ENCODE results near the gene CDK13.

Gene CDK13

DNA sequence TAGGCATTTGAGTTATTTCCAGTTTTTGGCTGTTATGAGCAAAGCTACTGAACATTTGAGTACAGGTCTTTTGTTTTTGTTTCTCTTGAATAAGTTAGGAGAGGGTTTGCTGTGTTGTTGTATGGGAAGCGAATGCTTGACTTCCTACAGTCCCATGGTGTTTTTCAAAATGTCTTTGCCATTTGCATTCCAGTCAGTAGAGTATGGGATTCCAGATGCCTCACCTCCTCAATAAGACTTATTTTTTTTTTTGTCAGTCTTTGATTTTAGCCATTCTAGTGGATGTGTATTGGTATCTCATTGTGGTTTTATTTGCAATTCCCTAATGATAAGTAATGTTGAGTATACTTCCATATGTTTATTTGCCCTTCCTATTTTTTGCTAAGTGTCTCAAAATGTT, 19.4 kb downstream of the CDK13 start:
- no peak overlapping the region for H3K27ac ChIP-seq (ENCODE audit: insufficient read depth, low read depth, low read length, poor library complexity, severe bottlenecking)
- H3K9me3 ChIP-seq (ENCODE audit: control insufficient read depth, low read length), result no peaks in the 10 kb centered on the region
- H3K27me3 ChIP-seq (ENCODE audit: control insufficient read depth, insufficient read depth, low read length, poor library complexity, severe bottlenecking), result no peaks in the 10 kb centered on the region
- H3K4me1 ChIP-seq (ENCODE audit: control insufficient read depth, insufficient read depth, low read length), result no peaks in the 10 kb centered on the region
- 67 to 93% methylated on average over 1 of the region's 1 CpG for WGBS, 2 experiments
- H3K4me3 ChIP-seq (ENCODE audit: insufficient read depth, low read depth, low read length), result no peak overlapping the region
- no peaks in the 10 kb centered on the region for H3K36me3 ChIP-seq (ENCODE audit: control insufficient read depth, insufficient read depth, low read length)

DNA sequence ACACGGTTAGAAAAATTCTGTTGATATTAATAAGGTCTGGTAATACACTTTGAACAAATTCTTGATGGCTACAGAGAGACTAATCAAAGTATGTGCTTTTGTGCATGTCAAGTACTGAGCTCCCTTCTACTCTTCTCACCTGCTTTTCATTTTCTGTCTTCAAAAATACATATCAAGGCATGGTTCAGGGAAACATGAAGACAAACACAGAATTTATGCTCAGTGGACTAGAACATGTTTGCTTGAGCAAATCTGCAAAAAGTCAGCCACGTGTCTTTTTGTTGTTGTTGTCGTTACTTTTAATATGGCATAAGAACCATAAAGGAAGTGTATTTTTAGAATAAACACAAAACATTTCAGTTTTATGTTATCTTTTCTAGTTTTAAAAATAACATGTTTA, 21.9 kb downstream of the CDK13 start:
- WGBS, 2 experiments, result 88 to 100% methylated on average over 2 of the region's 3 CpGs
- Histone ChIP-seq H3K9me3 (ENCODE audit: control insufficient read depth, low read length) (no peaks in the 10 kb centered on the region), H3K27me3 (ENCODE audit: control insufficient read depth, insufficient read depth, low read length, poor library complexity, severe bottlenecking) (no peaks in the 10 kb centered on the region), H3K4me3 (ENCODE audit: insufficient read depth, low read depth, low read length) (no peak overlapping the region), H3K4me1 (ENCODE audit: control insufficient read depth, insufficient read depth, low read length) (no peaks in the 10 kb centered on the region), H3K36me3 (ENCODE audit: control insufficient read depth, insufficient read depth, low read length) (no peaks in the 10 kb centered on the region), H3K27ac (ENCODE audit: insufficient read depth, low read depth, low read length, poor library complexity, severe bottlenecking) (no peak overlapping the region)

DNA sequence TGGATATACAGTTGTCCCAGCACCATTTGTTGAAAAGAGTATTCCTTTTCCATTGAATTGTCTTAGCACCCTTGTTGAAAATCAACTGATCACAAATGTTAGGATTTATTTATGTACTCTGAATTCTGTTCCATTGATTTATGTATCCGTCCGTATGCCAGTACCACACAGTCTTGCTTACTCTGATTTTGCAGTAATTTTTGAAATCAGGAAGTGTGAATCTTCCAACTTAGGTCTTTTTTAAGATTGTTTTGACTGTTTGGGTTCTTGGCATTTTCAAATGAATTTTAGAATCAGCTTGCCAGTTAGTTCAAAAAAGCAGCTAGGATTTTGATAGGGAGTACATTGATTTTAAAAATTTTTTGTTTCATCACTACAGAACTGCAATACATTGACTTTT, 23.7 kb downstream of the CDK13 start:
- no peaks in the 10 kb centered on the region for H3K9me3 ChIP-seq (ENCODE audit: control insufficient read depth, low read length)
- H3K36me3 ChIP-seq (ENCODE audit: control insufficient read depth, insufficient read depth, low read length), result no peaks in the 10 kb centered on the region
- no peaks in the 10 kb centered on the region for H3K4me1 ChIP-seq (ENCODE audit: control insufficient read depth, insufficient read depth, low read length)
- no peak overlapping the region for H3K27ac ChIP-seq (ENCODE audit: insufficient read depth, low read depth, low read length, poor library complexity, severe bottlenecking)
- H3K27me3 ChIP-seq (ENCODE audit: control insufficient read depth, insufficient read depth, low read length, poor library complexity, severe bottlenecking), result no peaks in the 10 kb centered on the region
- no peak overlapping the region for H3K4me3 ChIP-seq (ENCODE audit: insufficient read depth, low read depth, low read length)
- WGBS, 2 experiments, result 92 to 100% methylated on average over 2 of the region's 2 CpGs

DNA sequence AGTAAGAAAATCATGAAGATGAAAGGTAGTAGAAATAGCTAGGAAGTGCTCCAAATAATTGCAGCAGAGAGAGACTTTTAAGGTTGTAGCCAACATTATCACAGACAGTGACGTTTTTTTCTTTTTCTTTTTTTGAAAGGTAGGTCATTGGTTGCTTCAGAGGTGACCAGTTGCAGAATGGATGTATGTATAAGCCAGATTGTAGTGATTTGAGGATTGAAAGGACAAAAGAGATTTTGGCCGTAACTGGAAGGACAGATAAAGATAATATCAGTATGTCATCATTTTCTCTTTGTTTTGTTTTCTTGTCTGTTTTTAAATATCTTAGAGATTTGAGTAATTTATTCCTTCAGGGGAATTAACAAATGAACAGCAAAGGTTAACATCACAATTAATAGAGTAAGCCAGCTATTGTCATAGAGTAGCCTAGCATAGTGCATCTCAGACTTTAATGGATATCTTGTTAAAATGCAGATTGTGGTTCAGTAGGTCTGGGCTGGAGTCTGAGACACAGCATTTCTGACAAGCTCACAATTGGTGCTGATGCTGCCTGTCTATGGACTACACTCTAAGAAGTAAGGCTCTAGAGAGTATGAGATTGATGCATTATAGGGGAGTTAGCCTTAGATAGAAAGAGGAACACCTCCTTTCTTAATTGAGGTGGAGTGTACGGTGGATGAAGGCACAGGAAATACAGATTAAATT, 28.3 kb downstream of the CDK13 start:
- Histone ChIP-seq H3K4me1 (ENCODE audit: control insufficient read depth, insufficient read depth, low read length) (no peaks in the 10 kb centered on the region), H3K9me3 (ENCODE audit: control insufficient read depth, low read length) (no peaks in the 10 kb centered on the region), H3K4me3 (ENCODE audit: insufficient read depth, low read depth, low read length) (no peak overlapping the region), H3K27me3 (ENCODE audit: control insufficient read depth, insufficient read depth, low read length, poor library complexity, severe bottlenecking) (no peaks in the 10 kb centered on the region), H3K27ac (ENCODE audit: insufficient read depth, low read depth, low read length, poor library complexity, severe bottlenecking) (no peak overlapping the region), H3K36me3 (ENCODE audit: control insufficient read depth, insufficient read depth, low read length) (no peaks in the 10 kb centered on the region)
- WGBS, 2 experiments, result 64 to 75% methylated on average over 3 of the region's 3 CpGs

DNA sequence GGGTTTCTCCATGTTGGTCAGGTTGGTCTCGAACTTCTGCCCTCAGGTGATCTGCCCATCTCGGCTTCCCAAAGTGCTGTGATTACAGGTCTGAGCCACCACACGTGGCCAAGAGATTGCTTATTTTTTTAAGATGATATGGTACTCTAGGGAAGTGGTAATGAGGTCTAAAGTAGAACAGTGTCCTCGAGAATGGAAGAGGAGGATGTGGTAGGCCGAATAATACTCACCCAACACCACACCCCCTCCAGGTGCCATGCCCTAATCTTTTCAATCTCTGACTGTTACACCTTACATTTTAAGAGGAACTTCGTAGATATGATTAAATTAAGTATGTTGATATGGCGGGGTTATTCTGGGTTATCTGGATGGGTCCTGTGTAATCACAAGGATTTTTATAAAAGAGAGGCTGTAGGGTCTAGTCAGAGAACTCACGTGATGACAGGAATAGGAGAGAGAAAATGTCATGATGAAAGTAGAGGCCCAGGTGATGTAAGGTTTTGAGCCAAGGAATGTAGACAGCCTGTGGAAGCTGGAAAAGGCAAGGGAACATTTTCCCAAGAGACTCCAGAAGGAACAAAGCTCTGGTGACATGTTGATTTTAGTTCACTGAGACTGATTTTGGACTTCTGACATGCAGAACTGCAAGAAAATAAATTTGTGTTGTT, 29.5 kb downstream of the CDK13 start:
- Histone ChIP-seq H3K4me1 (ENCODE audit: control insufficient read depth, insufficient read depth, low read length) (no peaks in the 10 kb centered on the region), H3K27me3 (ENCODE audit: control insufficient read depth, insufficient read depth, low read length, poor library complexity, severe bottlenecking) (no peaks in the 10 kb centered on the region), H3K27ac (ENCODE audit: insufficient read depth, low read depth, low read length, poor library complexity, severe bottlenecking) (no peak overlapping the region), H3K9me3 (ENCODE audit: control insufficient read depth, low read length) (no peaks in the 10 kb centered on the region), H3K36me3 (ENCODE audit: control insufficient read depth, insufficient read depth, low read length) (no peaks in the 10 kb centered on the region), H3K4me3 (ENCODE audit: insufficient read depth, low read depth, low read length) (no peak overlapping the region)
- 93 to 95% methylated on average over 6 of the region's 8 CpGs for WGBS, 2 experiments

DNA sequence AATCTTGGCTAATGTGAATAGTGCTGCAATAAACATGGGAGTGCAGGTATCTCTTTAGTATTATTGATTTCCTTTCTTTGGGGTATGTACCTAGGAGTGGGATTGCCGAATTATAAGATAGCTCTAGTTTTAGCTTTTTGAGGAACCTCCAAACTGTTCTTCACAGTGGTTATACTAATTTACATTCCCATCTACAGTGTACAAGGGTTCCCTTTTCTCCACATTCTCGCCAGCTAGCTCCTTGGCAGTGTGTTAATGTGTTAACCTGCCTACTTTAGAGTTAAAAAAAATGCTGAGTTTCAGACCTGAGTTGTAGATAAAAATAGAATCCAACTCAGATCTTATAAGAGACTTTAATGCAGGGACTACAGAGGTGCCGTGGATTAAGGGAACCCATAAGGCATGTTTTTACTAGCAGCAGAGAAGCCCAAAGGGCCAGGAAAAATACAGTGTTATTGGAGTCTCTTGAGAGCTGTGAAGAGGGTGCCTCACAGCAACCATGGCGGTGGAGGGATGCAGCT, 35.4 kb downstream of the CDK13 start:
- H3K36me3 ChIP-seq (ENCODE audit: control insufficient read depth, insufficient read depth, low read length), result no peaks in the 10 kb centered on the region
- H3K27me3 ChIP-seq (ENCODE audit: control insufficient read depth, insufficient read depth, low read length, poor library complexity, severe bottlenecking), result no peaks in the 10 kb centered on the region
- H3K4me1 ChIP-seq (ENCODE audit: control insufficient read depth, insufficient read depth, low read length), result no peaks in the 10 kb centered on the region

DNA sequence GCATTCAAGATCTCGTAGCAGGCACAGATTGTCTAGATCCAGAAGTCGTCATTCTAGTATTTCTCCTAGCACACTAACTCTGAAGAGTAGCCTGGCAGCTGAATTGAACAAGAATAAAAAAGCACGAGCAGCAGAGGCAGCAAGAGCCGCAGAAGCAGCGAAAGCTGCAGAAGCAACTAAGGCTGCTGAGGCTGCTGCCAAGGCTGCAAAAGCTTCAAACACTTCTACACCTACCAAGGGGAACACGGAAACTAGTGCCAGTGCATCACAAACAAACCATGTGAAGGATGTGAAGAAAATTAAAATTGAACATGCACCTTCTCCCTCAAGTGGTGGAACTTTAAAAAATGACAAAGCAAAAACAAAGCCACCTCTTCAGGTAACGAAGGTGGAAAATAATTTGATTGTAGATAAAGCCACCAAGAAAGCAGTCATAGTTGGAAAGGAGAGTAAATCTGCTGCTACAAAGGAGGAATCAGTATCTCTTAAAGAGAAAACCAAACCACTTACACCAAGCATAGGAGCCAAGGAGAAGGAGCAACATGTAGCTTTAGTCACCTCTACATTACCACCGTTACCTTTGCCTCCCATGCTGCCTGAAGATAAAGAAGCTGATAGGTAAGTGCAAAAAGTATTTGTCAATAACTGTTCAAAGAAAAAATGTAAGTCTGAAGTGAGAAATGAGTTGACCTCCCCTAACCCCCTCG, 37.7 kb downstream of the CDK13 start:
- no peak overlapping the region for H3K27ac ChIP-seq (ENCODE audit: insufficient read depth, low read depth, low read length, poor library complexity, severe bottlenecking)
- H3K27me3 ChIP-seq (ENCODE audit: control insufficient read depth, insufficient read depth, low read length, poor library complexity, severe bottlenecking), result no peaks in the 10 kb centered on the region
- H3K4me3 ChIP-seq (ENCODE audit: insufficient read depth, low read depth, low read length), result no peak overlapping the region
- no peaks in the 10 kb centered on the region for H3K4me1 ChIP-seq (ENCODE audit: control insufficient read depth, insufficient read depth, low read length)
- 94% methylated on average over 6 to 9 of the region's 9 CpGs for WGBS, 2 experiments
- H3K9me3 ChIP-seq (ENCODE audit: control insufficient read depth, low read length), result no peaks in the 10 kb centered on the region
- H3K36me3 ChIP-seq (ENCODE audit: control insufficient read depth, insufficient read depth, low read length), result no peaks in the 10 kb centered on the region

More for the DNA sequence above, 35.4 kb downstream of the CDK13 start:
- 94% methylated on average over 4 of the region's 4 CpGs for WGBS, 2 experiments
- Histone ChIP-seq H3K9me3 (ENCODE audit: control insufficient read depth, low read length) (no peaks in the 10 kb centered on the region), H3K27ac (ENCODE audit: insufficient read depth, low read depth, low read length, poor library complexity, severe bottlenecking) (no peak overlapping the region), H3K4me3 (ENCODE audit: insufficient read depth, low read depth, low read length) (no peak overlapping the region)

DNA sequence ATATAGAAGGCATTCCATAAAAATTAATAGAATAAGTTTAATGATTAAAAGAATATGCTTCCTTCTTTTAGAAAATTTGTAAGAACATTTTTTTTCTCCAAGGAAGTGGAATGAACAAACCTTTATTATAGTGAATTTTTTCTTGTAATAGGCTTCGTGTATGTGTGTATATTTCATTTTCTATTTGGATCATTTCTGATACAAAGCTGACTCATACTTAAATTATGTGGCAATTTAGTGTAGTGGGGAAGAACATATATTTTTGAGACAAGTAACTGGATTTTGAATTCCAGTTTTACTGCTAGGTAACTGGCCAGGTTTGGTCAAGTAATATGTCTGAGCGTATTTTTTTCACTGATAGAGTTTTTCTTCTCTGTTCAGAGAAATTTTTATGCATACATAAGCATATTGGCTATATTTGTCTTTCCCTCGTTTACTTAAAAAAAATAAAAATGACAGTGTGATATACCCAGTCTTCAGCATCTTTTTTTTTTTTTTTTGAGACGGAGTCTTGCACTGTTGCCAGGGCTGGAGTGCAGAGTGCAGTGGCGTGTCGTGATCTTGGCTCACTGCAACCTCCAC, 50.8 kb downstream of the CDK13 start:
- H3K9me3 ChIP-seq (ENCODE audit: control insufficient read depth, low read length), result no peaks in the 10 kb centered on the region
- H3K4me3 ChIP-seq (ENCODE audit: insufficient read depth, low read depth, low read length), result no peak overlapping the region
- no peaks in the 10 kb centered on the region for H3K4me1 ChIP-seq (ENCODE audit: control insufficient read depth, insufficient read depth, low read length)
- H3K27ac ChIP-seq (ENCODE audit: insufficient read depth, low read depth, low read length, poor library complexity, severe bottlenecking), result no peak overlapping the region
- 93 to 95% methylated on average over 5 of the region's 6 CpGs for WGBS, 2 experiments
- no peaks in the 10 kb centered on the region for H3K36me3 ChIP-seq (ENCODE audit: control insufficient read depth, insufficient read depth, low read length)
- no peaks in the 10 kb centered on the region for H3K27me3 ChIP-seq (ENCODE audit: control insufficient read depth, insufficient read depth, low read length, poor library complexity, severe bottlenecking)

DNA sequence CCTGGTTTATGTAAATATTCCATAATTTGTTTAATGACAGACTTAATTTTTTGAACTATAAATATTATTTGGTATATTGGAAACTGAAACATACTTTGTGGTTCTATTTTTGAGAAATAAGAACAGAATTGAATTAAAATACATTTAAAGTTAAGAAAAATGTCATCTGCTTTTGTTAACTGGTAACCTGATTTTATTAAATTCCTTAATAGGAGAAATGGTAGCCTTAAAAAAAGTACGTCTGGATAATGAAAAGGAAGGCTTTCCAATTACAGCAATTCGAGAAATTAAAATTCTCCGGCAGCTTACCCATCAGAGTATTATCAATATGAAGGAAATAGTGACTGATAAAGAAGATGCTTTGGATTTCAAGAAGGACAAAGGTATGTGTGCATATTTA, 51.6 kb downstream of the CDK13 start:
- Histone ChIP-seq H3K9me3 (ENCODE audit: control insufficient read depth, low read length) (no peaks in the 10 kb centered on the region), H3K36me3 (ENCODE audit: control insufficient read depth, insufficient read depth, low read length) (no peaks in the 10 kb centered on the region), H3K27ac (ENCODE audit: insufficient read depth, low read depth, low read length, poor library complexity, severe bottlenecking) (no peak overlapping the region), H3K4me1 (ENCODE audit: control insufficient read depth, insufficient read depth, low read length) (no peaks in the 10 kb centered on the region), H3K4me3 (ENCODE audit: insufficient read depth, low read depth, low read length) (no peak overlapping the region), H3K27me3 (ENCODE audit: control insufficient read depth, insufficient read depth, low read length, poor library complexity, severe bottlenecking) (no peaks in the 10 kb centered on the region)
- WGBS, 2 experiments, result 91 to 93% methylated on average over 3 of the region's 3 CpGs

DNA sequence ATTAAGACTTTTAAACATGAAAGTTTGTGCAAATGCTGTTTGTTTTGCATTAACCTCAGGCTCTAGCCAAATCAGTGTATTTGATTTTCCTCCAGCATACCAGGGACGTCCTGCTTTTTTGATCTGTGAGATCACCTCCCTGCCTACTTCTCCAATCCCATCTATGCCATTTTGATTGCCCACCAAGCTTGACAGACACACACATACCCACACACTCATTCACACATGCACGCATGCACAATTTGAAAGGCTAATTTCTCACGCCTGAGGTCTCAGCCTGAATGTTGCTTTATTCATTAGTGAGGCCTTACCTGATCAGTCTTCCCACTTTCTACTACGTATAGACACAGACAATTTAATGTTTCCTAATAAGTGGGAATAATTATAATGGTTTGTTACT, 53.5 kb downstream of the CDK13 start:
- no peaks in the 10 kb centered on the region for H3K36me3 ChIP-seq (ENCODE audit: control insufficient read depth, insufficient read depth, low read length)

More for the DNA sequence above, 53.5 kb downstream of the CDK13 start:
- Histone ChIP-seq H3K4me1 (ENCODE audit: control insufficient read depth, insufficient read depth, low read length) (no peaks in the 10 kb centered on the region), H3K27me3 (ENCODE audit: control insufficient read depth, insufficient read depth, low read length, poor library complexity, severe bottlenecking) (no peaks in the 10 kb centered on the region), H3K27ac (ENCODE audit: insufficient read depth, low read depth, low read length, poor library complexity, severe bottlenecking) (no peak overlapping the region), H3K9me3 (ENCODE audit: control insufficient read depth, low read length) (no peaks in the 10 kb centered on the region), H3K4me3 (ENCODE audit: insufficient read depth, low read depth, low read length) (no peak overlapping the region)
- 88 to 92% methylated on average over 4 of the region's 4 CpGs for whole genome bisulfite sequencing, 2 experiments
